ENCODE measurements around the gene RNF38.

- TF ChIP-seq SPI1 (IDR thresholded peaks at IDR 0.05; ENCODE audit: borderline replicate concordance, low read depth): no peak
- no peak for TF ChIP-seq CTCF (IDR thresholded peaks at IDR 0.05; ENCODE audit: insufficient read depth, low read length)
- TF ChIP-seq GABPA (IDR thresholded peaks at IDR 0.05; ENCODE audit: low read depth): no peak
Measured at GRCh38 chr9:36448017-36448416, 47.9 kb upstream of the RNF38 start.

All from HL-60 (cell line).